KG1 (cell line): ENCODE measurements around the gene SCGB2B2.
"Not testable (repeated sequence)": the region's sequence is repeated elsewhere in the genome, so short reads cannot be mapped to it uniquely, and the experiment has no call there.

ENCODE experiments used
- DNase-seq: peaks from one replicate; lab custom pipeline; 2025; lab: John Stamatoyannopoulos, UW

SCGB2B2 gene

GRCh38 chr19:34676697-34677385 lies at the start of gene SCGB2B2:
TSS of gene SCGB2B2 (minus strand) at chr19:34677159. CDS start at chr19:34594563, 82,596 bp downstream.
- peak; percentile 41 for DNase-seq

DNA sequence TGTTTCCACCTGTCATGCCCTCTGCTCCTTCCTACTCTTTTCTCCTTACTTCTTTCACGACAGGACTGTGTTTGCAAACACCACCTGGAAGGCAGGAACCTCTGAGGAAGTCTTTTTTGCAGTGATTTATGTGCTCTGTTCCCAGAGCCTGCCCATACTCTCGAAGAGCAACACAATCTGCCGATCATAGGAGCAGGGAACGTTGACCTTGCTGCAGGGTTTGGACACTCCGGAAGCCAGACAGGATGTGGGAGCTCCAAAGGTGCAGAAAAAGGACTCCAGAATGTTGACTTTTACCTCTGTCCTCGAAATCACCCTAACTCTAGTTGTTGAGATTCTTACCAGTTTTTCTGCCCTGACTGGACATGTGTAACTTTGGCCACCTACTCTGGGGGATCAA lies 48.4 kb upstream of the SCGB2B2 start:
- no peak for DNase-seq

GRCh38 chr19:34722353-34722752 lies 45.4 kb upstream of the SCGB2B2 start:
- no peak for DNase-seq

DNA sequence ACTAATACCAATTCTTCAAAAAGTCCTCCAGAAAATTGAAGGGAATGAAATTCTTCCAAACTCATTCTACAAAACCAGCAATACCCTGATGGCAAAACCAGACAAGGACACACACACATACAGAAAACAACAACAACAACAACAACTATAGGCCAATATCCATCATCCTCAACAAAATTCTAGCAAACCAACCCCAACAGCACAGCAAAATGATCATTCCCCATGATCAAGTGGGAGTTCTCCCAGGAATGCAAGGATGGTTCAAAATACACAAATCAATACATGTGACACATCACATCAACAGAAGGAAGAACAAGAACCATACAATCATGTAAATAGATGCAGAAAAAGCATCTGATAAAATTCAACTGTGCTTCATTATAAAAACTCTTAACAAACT lies 38.4 kb upstream of the SCGB2B2 start:
- no peak for DNase-seq

GRCh38 chr19:34713262-34713637 lies 36.3 kb upstream of the SCGB2B2 start:
- no peak for DNase-seq

- peak; percentile 39 for DNase-seq
Observed at GRCh38 chr19:34712395-34713261, 35.7 kb upstream of the SCGB2B2 start.

- DNase-seq, result no peak
Observed at GRCh38 chr19:34711890-34712289, 34.9 kb upstream of the SCGB2B2 start.

GRCh38 chr19:34707661-34708060 lies 30.7 kb upstream of the SCGB2B2 start:
- DNase-seq, result no peak

DNA sequence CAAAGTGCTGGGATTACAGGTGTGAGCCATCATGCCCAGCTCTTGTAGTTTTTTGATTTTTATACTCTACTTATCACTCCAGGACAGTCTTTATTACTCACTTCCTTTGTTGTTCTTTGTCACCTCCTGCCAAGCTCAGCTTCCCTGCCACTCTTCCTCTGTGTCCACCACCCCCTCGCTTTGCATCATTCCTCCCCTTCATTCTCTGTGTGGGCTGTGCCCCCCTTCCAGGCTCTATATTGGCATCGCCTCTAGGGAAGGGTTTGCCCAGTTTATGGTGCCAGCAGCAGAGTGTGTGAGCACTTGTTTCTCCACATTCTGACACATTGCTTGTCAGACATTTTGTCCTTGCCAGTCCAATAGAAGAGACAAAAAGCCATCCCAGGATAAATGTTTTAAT lies 15.6 kb upstream of the SCGB2B2 start:
- no peak for DNase-seq

DNA sequence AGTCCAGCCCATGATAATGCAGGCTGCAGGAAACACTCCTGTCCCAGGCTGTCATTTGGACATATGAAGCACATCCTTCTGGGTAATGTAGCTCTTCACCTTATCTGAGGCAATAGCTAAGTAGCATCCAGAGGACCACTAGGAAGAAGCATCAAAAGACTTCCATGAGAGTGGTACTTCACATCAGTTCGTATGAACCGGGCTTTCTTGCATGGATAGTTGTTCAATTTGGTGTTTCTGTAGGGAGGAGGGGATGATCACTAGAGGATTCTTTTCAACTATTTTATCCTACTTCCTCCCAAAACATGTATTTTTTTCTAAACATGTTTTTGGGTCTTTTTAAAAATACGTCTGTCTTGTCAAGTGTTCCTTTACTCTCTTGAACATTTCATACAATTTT lies 13.4 kb upstream of the SCGB2B2 start:
- no peak for DNase-seq

DNA sequence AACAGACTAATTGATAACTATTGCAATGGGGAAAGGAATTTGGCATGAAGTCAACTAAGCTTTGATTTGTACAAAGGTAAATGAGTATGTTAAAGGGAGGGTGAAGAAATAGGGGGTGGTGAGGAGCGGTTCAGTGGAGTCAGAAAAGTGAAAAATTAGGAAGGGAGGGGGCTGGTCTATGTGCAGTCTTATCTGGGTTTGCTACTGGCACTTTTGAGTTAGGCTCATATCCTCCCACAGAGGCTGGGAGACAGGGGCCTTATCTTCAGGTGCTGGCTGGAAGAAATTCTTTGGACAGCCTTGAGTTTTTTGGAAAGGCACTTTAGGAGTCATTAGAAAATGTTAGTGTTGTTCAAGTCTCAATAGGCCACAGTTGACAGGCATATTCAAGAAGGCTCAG lies 11.6 kb upstream of the SCGB2B2 start:
- DNase-seq, result no peak

DNA sequence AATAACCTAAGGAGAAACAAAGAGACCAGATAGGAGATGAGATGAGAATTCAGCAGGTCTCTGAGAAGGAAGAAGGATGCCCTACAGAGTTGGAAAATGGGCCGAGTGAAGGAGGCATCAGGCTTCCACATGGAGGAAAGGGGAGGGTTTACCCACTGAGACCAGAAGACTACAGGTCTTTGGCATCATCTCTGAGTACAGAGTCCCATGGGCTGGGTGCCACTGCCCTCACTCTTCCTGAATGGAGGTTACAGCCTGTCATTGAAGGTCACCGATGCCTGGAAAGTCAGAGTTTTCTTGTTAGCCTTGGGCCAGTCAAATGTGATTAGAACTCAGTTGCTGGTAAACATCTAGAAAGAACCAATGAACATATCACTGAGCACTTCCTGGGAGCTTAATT lies 10.4 kb upstream of the SCGB2B2 start:
- DNase-seq, result no peak

DNA sequence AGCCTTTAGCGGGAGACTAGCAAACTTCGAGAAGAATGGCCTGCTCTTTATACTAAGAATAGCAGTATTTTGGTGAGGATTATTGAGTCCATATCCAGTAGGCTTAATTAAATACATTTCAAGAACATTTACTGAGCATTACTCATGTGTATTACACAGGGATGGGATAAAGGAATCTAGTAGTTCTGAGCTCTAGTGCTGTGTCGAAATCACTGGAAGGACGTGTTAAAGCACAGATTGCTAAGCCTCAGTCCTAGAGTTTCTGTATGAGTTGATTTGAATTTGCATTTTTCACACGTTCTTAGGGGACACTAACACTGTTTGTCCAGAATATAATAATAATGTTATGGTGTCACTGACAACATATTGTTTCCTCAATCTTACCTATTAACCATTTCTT lies 9.5 kb upstream of the SCGB2B2 start:
- no peak for DNase-seq

DNA sequence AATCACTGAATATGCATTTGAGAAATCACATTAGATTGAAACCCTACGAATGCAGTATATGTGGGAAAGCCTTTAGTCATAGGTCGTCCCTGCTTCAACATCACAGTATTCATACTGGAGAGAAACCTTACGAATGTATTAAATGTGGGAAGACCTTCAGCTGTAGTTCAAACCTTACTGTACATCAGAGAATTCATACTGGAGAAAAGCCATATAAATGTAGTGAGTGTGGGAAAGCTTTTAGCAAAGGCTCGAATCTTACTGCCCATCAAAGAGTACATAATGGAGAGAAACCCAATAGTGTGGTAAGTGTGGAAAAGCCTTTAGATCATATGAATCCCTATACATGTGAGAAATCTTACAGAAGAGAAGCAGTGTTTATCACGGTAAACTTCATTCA lies 8.3 kb upstream of the SCGB2B2 start:
- DNase-seq, result not testable (repeated sequence)

DNA sequence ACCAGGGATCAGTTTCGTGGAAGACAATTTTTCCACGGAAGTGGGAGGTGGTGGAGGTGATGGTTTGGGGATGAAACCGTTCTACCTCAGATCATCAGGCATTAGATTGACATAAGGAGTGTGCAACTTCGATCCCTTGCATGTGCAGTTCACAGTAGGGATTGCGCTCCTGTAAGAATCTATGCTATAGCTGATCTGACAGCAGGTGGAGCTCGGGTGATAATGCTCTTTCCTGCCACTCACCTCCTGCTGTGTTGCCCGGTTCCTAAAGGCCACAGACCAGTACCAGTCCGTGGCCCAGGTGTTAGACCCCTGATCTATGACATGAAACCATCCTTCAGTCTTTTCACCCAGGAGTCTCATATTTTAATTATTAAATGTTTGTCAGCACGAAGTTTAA lies 4.5 kb upstream of the SCGB2B2 start:
- DNase-seq, result no peak

DNA sequence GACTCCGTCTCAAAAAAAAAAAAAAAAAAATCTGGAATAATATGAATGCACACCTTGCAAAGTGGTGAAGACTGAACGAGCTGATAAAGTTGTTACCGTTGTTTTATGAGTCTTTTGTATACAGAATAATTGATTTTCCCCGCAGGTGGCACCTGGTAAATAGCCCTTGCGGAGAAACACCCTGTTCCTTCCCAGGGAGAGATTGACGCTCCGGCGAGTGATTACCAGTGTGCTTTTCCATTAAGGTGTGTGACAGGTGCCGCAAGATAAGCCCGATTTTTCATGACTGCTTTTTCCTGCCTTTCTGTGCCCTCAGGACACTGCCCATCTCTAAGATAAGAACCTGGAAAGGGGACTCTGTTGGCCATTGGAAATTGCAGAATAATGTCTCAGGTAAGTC lies 1.5 kb upstream of the SCGB2B2 start:
- no peak for DNase-seq

DNA sequence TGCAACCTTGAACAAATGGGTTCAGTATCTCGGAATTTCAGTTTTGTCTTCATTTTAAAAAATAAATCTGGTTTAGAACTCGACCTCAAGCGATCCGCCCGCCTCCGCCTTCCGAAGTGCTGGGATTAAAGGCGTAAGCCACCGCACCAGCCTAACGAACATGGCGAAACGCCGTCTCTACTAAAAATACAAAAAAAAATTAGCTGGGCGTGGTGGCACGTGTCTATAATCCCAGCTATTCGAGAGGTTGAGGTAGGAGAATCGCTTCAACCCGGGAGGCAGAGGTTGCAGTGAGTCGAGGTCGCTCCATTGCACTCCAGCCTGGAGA lies 1.1 kb upstream of the SCGB2B2 start:
- DNase-seq, result no peak

DNA sequence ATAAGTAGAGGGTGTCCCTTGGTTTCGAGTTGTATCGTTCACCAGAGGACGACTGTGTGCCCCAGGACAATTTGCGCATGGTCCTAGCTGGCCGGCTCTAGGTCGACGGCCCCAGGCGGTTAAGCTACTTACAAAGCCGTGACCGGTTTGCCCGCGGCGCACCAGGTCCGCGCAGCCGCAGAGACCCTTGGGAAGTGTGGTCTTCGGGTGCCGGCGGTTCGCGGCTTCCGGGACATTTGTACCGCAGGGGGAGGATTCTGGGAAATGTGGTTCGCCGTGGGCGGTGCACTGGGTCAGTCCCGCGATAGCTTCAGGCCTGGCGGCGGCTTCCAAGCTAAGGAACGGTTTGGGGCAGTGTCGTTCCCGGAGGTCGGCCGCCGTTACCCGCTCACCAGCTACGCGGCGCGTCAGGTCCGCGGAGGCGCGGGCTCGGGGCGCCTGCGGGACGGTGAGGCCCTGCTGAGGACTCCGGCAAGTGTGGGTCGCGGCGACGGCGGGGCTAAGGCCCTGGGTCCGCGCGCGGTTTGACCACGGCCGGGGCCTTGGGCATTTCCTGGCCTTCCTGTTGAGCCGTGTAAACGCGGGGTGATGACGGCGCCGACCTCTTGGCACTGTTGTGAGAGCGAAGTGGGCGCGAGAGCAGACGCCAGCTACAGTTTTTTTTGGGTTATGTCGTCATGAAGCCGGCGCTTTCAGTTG lies 576 bp upstream of the SCGB2B2 start, which contains the start of gene ZNF302:
Gene ZNF302 (plus strand): TSS at position 293 of the 699 bp plus-strand sequence. CDS start 1,127 bp downstream, outside the sequence.
- peak; percentile 88 for DNase-seq

DNA sequence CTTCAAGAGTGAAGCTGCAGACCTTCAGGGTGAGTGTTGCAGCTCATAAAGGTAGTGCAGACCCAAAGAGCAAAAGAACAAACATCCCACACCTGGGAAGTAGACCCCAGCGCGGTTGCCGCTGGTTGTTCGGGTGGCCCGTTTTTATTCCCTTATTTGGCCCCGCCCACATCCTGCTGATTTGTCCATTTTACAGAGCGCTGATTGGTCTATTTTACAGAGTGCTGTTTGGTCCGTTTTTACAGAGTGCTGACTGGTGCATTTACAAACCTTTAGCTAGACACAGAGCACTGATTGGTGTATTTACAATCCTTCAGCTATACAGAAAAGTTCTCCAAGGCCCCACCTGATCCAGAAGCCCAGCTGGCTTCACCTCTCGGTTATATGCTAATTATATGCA lies 1.0 kb downstream of the SCGB2B2 start:
- DNase-seq, result no peak

DNA sequence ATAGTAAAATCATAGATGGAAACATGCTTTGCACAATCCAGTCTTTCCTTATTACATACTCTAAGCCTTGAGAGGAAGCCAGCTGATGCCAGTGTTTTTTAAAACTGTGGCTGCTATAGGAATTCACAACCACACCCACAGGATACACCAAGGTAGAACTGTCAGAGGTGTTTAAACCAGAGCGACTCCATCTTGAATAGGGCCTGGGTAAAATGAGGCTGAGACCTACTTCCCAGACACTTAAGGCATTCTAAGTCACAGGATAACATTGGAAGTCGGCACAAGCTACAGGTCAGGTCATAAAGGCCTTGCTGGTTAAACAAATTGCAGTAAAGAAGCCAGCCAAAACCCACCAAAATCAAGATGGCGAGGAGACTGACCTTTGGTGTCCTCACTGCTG lies 1.7 kb downstream of the SCGB2B2 start:
- DNase-seq, result no peak

GRCh38 chr19:34673590-34673989 lies 3.4 kb downstream of the SCGB2B2 start:
- DNase-seq, result no peak

DNA sequence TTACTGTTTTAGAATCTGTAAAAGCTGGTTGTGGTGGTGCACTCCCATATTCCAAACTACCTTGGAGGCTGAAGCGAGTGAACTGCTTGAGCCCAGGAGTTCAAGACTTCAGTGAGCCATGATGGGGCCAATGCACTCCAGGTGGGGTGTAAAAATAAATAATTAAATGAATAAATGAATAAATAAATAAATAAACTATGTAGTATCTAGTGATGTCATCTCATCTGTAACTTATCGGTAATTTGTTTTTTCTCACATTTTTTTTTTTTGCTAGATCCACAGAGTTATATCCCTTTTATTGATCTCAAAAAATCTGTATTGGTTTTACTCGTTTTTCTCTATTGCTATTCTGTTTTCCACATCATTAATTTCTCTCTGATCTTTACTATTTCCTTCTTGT lies 5.0 kb downstream of the SCGB2B2 start:
- no peak for DNase-seq

GRCh38 chr19:34669305-34669704 lies 7.7 kb downstream of the SCGB2B2 start:
- DNase-seq, result no peak
